Vagina (tissue), 2 donors: ENCODE results near the gene COL28A1.

ENCODE experiments used
- CTCF ChIP-seq, 3 experiments: fragments of 450-650 bp in 2 of 3; fragments of 200-600 bp in 1 of 3; sonication (generic) in 1 of 3; IDR thresholded peaks; one replicate each; pipeline ENCODE4 v1.5.1; 2017 to 2019; ENCODE audit warnings: antibody characterized with exemption in 3 of 3, mild to moderate bottlenecking in 2 of 3, moderate library complexity in 2 of 3
- POLR2AphosphoS5 ChIP-seq, 2 donors: sonication (generic); formaldehyde crosslinking; IDR thresholded peaks; one replicate each; pipeline ENCODE4 v1.9.0; 2017; ENCODE audit warnings: antibody characterized with exemption in 2 of 2, mild to moderate bottlenecking in 2 of 2, low read depth in 1 of 2; ENCODE audit not compliant: insufficient read depth in 1 of 2

DNA sequence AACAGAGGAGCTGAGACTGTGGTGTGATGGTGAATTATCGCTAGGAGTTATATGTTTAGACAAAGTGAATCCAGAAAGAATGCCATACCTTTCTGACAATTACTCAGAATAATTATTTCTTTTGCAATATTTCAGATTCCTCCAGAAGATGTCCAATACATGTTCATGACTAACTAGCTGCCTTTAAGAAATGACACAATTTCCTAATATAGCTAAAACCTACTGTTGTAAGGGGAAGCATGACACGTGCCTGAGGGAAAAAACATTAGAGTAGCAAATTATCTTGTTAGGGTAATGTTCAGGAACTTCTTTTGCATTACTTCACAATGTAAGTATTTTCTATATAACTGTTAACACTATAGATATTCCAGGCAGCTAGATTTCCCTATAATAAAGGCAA, 150.3 kb downstream of the COL28A1 start:
- no peak for TF ChIP-seq CTCF (IDR thresholded peaks at IDR 0.05)
- no peak for TF ChIP-seq POLR2AphosphoS5 (IDR thresholded peaks at IDR 0.05; ENCODE audit: insufficient read depth in 1 of 2, low read depth in 1 of 2)
